HEK293 (cell line): ENCODE results near the gene SAMM50.

ENCODE experiments used
- CTCF ChIA-PET: fragments of 350-600 bp; formaldehyde crosslinking; extraction: SDS; loops from one replicate; lab custom pipeline; 2021; ENCODE audit warnings: antibody characterized with exemption; lab: Yijun Ruan, JAX
- POLR2A ChIA-PET: fragments of 300-600 bp; formaldehyde crosslinking; extraction: SDS; loops from one replicate; lab custom pipeline; 2020; ENCODE audit warnings: antibody characterized with exemption, inconsistent platforms; lab: Yijun Ruan, JAX
- H3K27ac ChIP-seq: fragments of 200-500 bp; sonication (Bioruptor generic); 2 replicates; pipeline ENCODE4 v1.5.1; 2014; ENCODE audit warnings: low read depth, low read length, control low read depth, inconsistent platforms; ENCODE audit errors: extremely low read depth
- H3K36me3 ChIP-seq, 2 experiments: fragments of 200-500 bp in 1 of 2; sonication (Bioruptor generic) in 1 of 2; 1 replicate in 1 of 2; 2 replicates in 1 of 2; pipeline ENCODE4 v1.5.1; 2014 to 2017; ENCODE audit warnings: inconsistent platforms in 2 of 2, low read length in 2 of 2; ENCODE audit not compliant: control insufficient read depth in 2 of 2, insufficient read depth in 1 of 2
- H3K4me1 ChIP-seq: fragments of 200-500 bp; sonication (Bioruptor generic); 2 replicates; pipeline ENCODE4 v1.5.1; 2014; ENCODE audit warnings: mild to moderate bottlenecking, low read length, inconsistent platforms; ENCODE audit not compliant: control insufficient read depth, insufficient read depth
- H3K4me3 ChIP-seq: 2 replicates; pipeline ENCODE4 v1.5.1; 2011; ENCODE audit warnings: low read depth, mild to moderate bottlenecking, control low read depth, low read length, moderate library complexity
- H3K9me3 ChIP-seq: fragments of 200-500 bp; sonication (Bioruptor generic); 2 replicates; pipeline ENCODE4 v1.5.1; 2014; ENCODE audit warnings: low read depth, low read length, inconsistent platforms; ENCODE audit not compliant: control insufficient read depth, insufficient read depth
- ATF2 ChIP-seq: fragments of 450-650 bp; formaldehyde crosslinking; IDR thresholded peaks from 2 replicates; pipeline ENCODE4 v1.5.1; 2016; ENCODE audit warnings: missing biosample characterization, missing genetic modification characterization, low read depth
- GFI1B ChIP-seq: fragments of 450-650 bp; formaldehyde crosslinking; IDR thresholded peaks from 2 replicates; pipeline ENCODE4 v1.5.1; 2016; ENCODE audit warnings: missing biosample characterization, missing genetic modification characterization
- GLIS2 ChIP-seq: fragments of 450-650 bp; formaldehyde crosslinking; IDR thresholded peaks from 2 replicates; pipeline ENCODE4 v1.5.1; 2016; ENCODE audit warnings: missing biosample characterization, missing genetic modification characterization
- HIC1 ChIP-seq: fragments of 450-650 bp; formaldehyde crosslinking; IDR thresholded peaks from 2 replicates; pipeline ENCODE4 v1.5.1; 2016; ENCODE audit warnings: missing biosample characterization, missing genetic modification characterization
- KLF1 ChIP-seq: fragments of 450-650 bp; formaldehyde crosslinking; IDR thresholded peaks from 2 replicates; pipeline ENCODE4 v1.5.1; 2016; ENCODE audit warnings: missing biosample characterization, missing genetic modification characterization
- KLF10 ChIP-seq: fragments of 450-650 bp; IDR thresholded peaks from 2 replicates; pipeline ENCODE4 v1.5.1; 2018; ENCODE audit warnings: missing biosample characterization, mild to moderate bottlenecking, missing genetic modification characterization
- KLF8 ChIP-seq: fragments of 450-650 bp; formaldehyde crosslinking; IDR thresholded peaks from 2 replicates; pipeline ENCODE4 v1.5.1; 2016; ENCODE audit warnings: missing biosample characterization, missing genetic modification characterization
- KLF9 ChIP-seq: fragments of 450-650 bp; formaldehyde crosslinking; IDR thresholded peaks from 2 replicates; pipeline ENCODE4 v1.5.1; 2016; ENCODE audit warnings: missing biosample characterization, missing genetic modification characterization, low read depth
- PATZ1 ChIP-seq: fragments of 450-650 bp; formaldehyde crosslinking; IDR thresholded peaks from 2 replicates; pipeline ENCODE4 v1.5.1; 2016; ENCODE audit warnings: missing biosample characterization, missing genetic modification characterization
- PRDM10 ChIP-seq: fragments of 450-650 bp; formaldehyde crosslinking; IDR thresholded peaks from 2 replicates; pipeline ENCODE4 v1.5.1; 2016; ENCODE audit warnings: missing biosample characterization, missing genetic modification characterization
- PRDM6 ChIP-seq: fragments of 450-650 bp; formaldehyde crosslinking; IDR thresholded peaks from 2 replicates; pipeline ENCODE4 v1.5.1; 2017; ENCODE audit warnings: missing biosample characterization, missing genetic modification characterization
- RBAK ChIP-seq: fragments of 450-650 bp; formaldehyde crosslinking; IDR thresholded peaks from 2 replicates; pipeline ENCODE4 v1.5.1; 2016; ENCODE audit warnings: missing biosample characterization, missing genetic modification characterization
- SCRT2 ChIP-seq: fragments of 450-650 bp; formaldehyde crosslinking; IDR thresholded peaks from 2 replicates; pipeline ENCODE4 v1.5.1; 2016; ENCODE audit warnings: missing biosample characterization, missing genetic modification characterization
- SP3 ChIP-seq: fragments of 450-650 bp; formaldehyde crosslinking; IDR thresholded peaks from 2 replicates; pipeline ENCODE4 v1.5.1; 2016; ENCODE audit warnings: missing biosample characterization, missing genetic modification characterization
- YY1 ChIP-seq: fragments of 450-650 bp; formaldehyde crosslinking; IDR thresholded peaks from 2 replicates; pipeline ENCODE4 v1.5.1; 2018; ENCODE audit warnings: missing biosample characterization, missing genetic modification characterization
- YY2 ChIP-seq: fragments of 450-650 bp; formaldehyde crosslinking; IDR thresholded peaks from 2 replicates; pipeline ENCODE4 v1.5.1; 2016; ENCODE audit warnings: missing biosample characterization, missing genetic modification characterization
- ZFP37 ChIP-seq: fragments of 450-650 bp; formaldehyde crosslinking; IDR thresholded peaks from 2 replicates; pipeline ENCODE4 v1.5.1; 2016; ENCODE audit warnings: missing biosample characterization, missing genetic modification characterization
- ZNF184 ChIP-seq: fragments of 450-650 bp; IDR thresholded peaks from 2 replicates; pipeline ENCODE4 v1.5.1; 2018; ENCODE audit warnings: missing biosample characterization, mild to moderate bottlenecking, missing genetic modification characterization
- ZNF366 ChIP-seq: fragments of 450-650 bp; formaldehyde crosslinking; conservative IDR thresholded peaks from 2 replicates; pipeline ENCODE4 v1.5.1; 2016; ENCODE audit warnings: missing biosample characterization, missing genetic modification characterization
- ZSCAN5A ChIP-seq: fragments of 450-650 bp; formaldehyde crosslinking; IDR thresholded peaks from 2 replicates; pipeline ENCODE4 v1.5.1; 2016; ENCODE audit warnings: missing biosample characterization, missing genetic modification characterization

SAMM50 gene

GRCh38 chr22:43957871-43958270 lies 2.6 kb downstream of the SAMM50 start:
- no peak overlapping the region for H3K4me3 ChIP-seq
- CTCF ChIA-PET, result interaction anchor here (1.2 to 2.4 kb wide), 2 partner anchors 12 to 36 kb away, joined by 6 to 7 read pairs; no protein-coding TSS in a partner anchor
- no peak for TF ChIP-seq YY1 (tag by site-specific recombination)
- no peak for TF ChIP-seq PRDM6
- TF ChIP-seq GFI1B (tag by site-specific recombination), result 0 out of 2 replicates have a peak, but pooled peaks have one; percentile 17
- TF ChIP-seq ZNF366 (tag by site-specific recombination), result 0 out of 2 replicates have a peak, but pooled peaks have one; percentile 24
- no peak for TF ChIP-seq ZFP37 (tag by site-specific recombination)
- peak; percentile 28; the same call in 1 of the 2 replicates for TF ChIP-seq ZSCAN5A (tag by site-specific recombination)
- TF ChIP-seq RBAK (tag by site-specific recombination), result no peak
- no peak for TF ChIP-seq SCRT2
- no peak for TF ChIP-seq SP3 (tag by site-specific recombination)
- peak; percentile 61 for TF ChIP-seq PRDM10
- H3K4me1 ChIP-seq, result peaks cover 5% of the 10 kb centered on the region; the same call in 1 of the 2 replicates
- no peak overlapping the region for H3K27ac ChIP-seq
- POLR2A ChIA-PET, result interaction anchor here (0.6 kb wide), 1 partner anchor 33 kb away, joined by 5 read pairs; no protein-coding TSS in a partner anchor
- H3K36me3 ChIP-seq, result peaks cover 0 to 5% of the 10 kb centered on the region in 2 experiments; a peak in 1 of 3 replicates
- H3K9me3 ChIP-seq, result no peaks in the 10 kb centered on the region

- Histone ChIP-seq H3K4me3 (no peak overlapping the region), H3K27ac (peak overlapping the region; percentile 16; the same call in 1 of the 2 replicates), H3K9me3 (no peaks in the 10 kb centered on the region), H3K36me3 (peaks cover 50 to 61% of the 10 kb centered on the region in 2 experiments), H3K4me1 (no peaks in the 10 kb centered on the region)
- ChIA-PET CTCF (no interaction called here), POLR2A (interaction anchor here (0.7 kb wide), 1 partner anchor 79 kb away, joined by 5 read pairs; no protein-coding TSS in a partner anchor)
- TF ChIP-seq HIC1, result peak; percentile 59
- TF ChIP-seq ZNF184 (tag by site-specific recombination), result no peak
- peak; percentile 74 for TF ChIP-seq KLF1 (tag by site-specific recombination)
- peak; percentile 58 for TF ChIP-seq ZNF366 (tag by site-specific recombination)
- TF ChIP-seq ATF2 (tag by site-specific recombination), result peak; percentile 75
- 0 out of 2 replicates have a peak, but pooled peaks have one; percentile 27 for TF ChIP-seq PATZ1
- peak; percentile 72; the same call in 1 of the 2 replicates for TF ChIP-seq KLF8 (tag by site-specific recombination)
- TF ChIP-seq GLIS2 (tag by site-specific recombination), result peak; percentile 32
- TF ChIP-seq KLF9 (tag by site-specific recombination), result peak; percentile 64
- TF ChIP-seq YY2 (tag by site-specific recombination), result no peak
- no peak for TF ChIP-seq KLF10 (tag by site-specific recombination)
These were observed 9.1 kb downstream of the SAMM50 start for GRCh38 chr22:43964314-43964857.
